SK-N-SH treated with all-trans-retinoic acid at 6 μM for 48 hours (cell line): ENCODE results near the gene FNBP1L.
A peak's percentile ranks its signal among the peaks of the same experiment; 100 is the strongest.
"Not testable (repeated sequence)": the region's sequence is repeated elsewhere in the genome, so short reads cannot be mapped to it uniquely, and the experiment has no call there.

Experiments
- ATAC-seq: fragments of 200-7000 bp; cut with Tn5 transposase; 3 replicates; pipeline ENCODE4 v1.9.1; 2020; ENCODE audit warnings: mild to moderate bottlenecking, moderate library complexity
- BACH2 ChIP-seq: fragments of 250-450 bp; sonication (Bioruptor Pico); IDR thresholded peaks from 2 replicates; pipeline ENCODE4 v1.9.0; 2021; ENCODE audit warnings: mild to moderate bottlenecking, borderline replicate concordance
- CSDC2 ChIP-seq: fragments of 250-450 bp; sonication (Bioruptor Pico); IDR thresholded peaks from 2 replicates; pipeline ENCODE4 v1.5.0; 2020; ENCODE audit warnings: mild to moderate bottlenecking, moderate library complexity
- GLIS3 ChIP-seq: fragments of 250-450 bp; sonication (Bioruptor Pico); IDR thresholded peaks from 2 replicates; pipeline ENCODE4 v1.5.0; 2020; ENCODE audit warnings: mild to moderate bottlenecking, moderate library complexity
- ISL1 ChIP-seq: fragments of 250-450 bp; sonication (Bioruptor Pico); IDR thresholded peaks from 2 replicates; pipeline ENCODE4 v2.1.2; 2022; ENCODE audit warnings: mild to moderate bottlenecking, moderate library complexity
- OSR1 ChIP-seq: fragments of 250-450 bp; sonication (Bioruptor Pico); IDR thresholded peaks from 2 replicates; pipeline ENCODE4 v1.8.0; 2022; ENCODE audit warnings: moderate library complexity, mild to moderate bottlenecking, inconsistent platforms
- PPARA ChIP-seq: fragments of 250-450 bp; sonication (Bioruptor Pico); IDR thresholded peaks from 2 replicates; pipeline ENCODE4 v1.5.0; 2020; ENCODE audit warnings: mild to moderate bottlenecking, borderline replicate concordance
- RARB ChIP-seq: fragments of 250-450 bp; sonication (Bioruptor Pico); IDR thresholded peaks from 2 replicates; pipeline ENCODE4 v1.8.0; 2021; ENCODE audit warnings: mild to moderate bottlenecking, moderate library complexity
- TOX ChIP-seq: fragments of 250-450 bp; sonication (Bioruptor Pico); IDR thresholded peaks from 2 replicates; pipeline ENCODE4 v1.8.0; 2021; ENCODE audit warnings: mild to moderate bottlenecking, moderate library complexity, borderline replicate concordance
- ZC3H10 ChIP-seq: fragments of 250-450 bp; sonication (Bioruptor Pico); IDR thresholded peaks from 2 replicates; pipeline ENCODE4 v1.5.1; 2021; ENCODE audit warnings: mild to moderate bottlenecking, moderate library complexity
- ZFP30 ChIP-seq: fragments of 450-650 bp; formaldehyde crosslinking; IDR thresholded peaks from 2 replicates; pipeline ENCODE4 v1.5.0; 2022; ENCODE audit warnings: mild to moderate bottlenecking, moderate library complexity
- ZNF565 ChIP-seq: fragments of 450-650 bp; formaldehyde crosslinking; conservative IDR thresholded peaks from 2 replicates; pipeline ENCODE4 v1.5.0; 2020; ENCODE audit warnings: low read depth, mild to moderate bottlenecking, moderate library complexity
- ZNF70 ChIP-seq: fragments of 450-650 bp; formaldehyde crosslinking; IDR thresholded peaks from 2 replicates; pipeline ENCODE4 v1.5.0; 2020; ENCODE audit warnings: mild to moderate bottlenecking, moderate library complexity
- ZNF8 ChIP-seq: fragments of 450-650 bp; formaldehyde crosslinking; IDR thresholded peaks from 2 replicates; pipeline ENCODE4 v1.5.0; 2020; ENCODE audit warnings: mild to moderate bottlenecking, moderate library complexity
- TF ChIP-seq, protein P1 (sequence below): fragments of 250-450 bp; sonication (Bioruptor Pico); IDR thresholded peaks from 2 replicates; pipeline ENCODE4 v1.8.0; 2021; ENCODE audit warnings: low read depth, mild to moderate bottlenecking, moderate library complexity, borderline replicate concordance
- TF ChIP-seq, protein P2 (sequence below): fragments of 250-450 bp; sonication (Bioruptor Pico); IDR thresholded peaks from 2 replicates; pipeline ENCODE4 v1.5.0; 2020; ENCODE audit warnings: mild to moderate bottlenecking, moderate library complexity
- TF ChIP-seq, protein P3 (sequence below): fragments of 250-450 bp; sonication (Bioruptor Pico); IDR thresholded peaks from 2 replicates; pipeline ENCODE4 v1.8.0; 2020; ENCODE audit warnings: mild to moderate bottlenecking, moderate library complexity, borderline replicate concordance

Gene FNBP1L

DNA sequence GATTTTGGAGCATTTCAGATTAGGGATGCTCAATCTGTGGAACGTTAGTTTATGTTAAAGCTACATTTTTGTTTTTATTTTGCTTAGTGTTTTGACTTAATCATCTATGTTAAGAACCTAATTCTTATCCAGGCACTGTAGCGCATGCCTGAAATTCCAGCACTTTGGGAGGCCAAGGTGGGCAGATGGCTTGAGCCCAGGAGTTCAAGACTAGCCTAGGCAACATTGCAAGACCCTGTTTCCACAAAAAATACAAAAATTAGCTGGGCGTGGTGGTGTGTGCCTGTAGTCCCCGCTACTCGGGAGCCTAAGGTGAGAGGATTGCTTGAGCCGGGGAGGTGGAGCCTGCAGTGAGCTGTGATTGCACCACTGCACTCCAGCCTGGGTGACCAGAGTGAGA, 23.4 kb downstream of the FNBP1L start:
- no peak for TF ChIP-seq CSDC2 (CRISPR knock-in tag)
- TF ChIP-seq ZNF70 (CRISPR knock-in tag), result no peak
- peak; percentile 20; the same call in 2 of the 3 replicates for ATAC-seq

DNA sequence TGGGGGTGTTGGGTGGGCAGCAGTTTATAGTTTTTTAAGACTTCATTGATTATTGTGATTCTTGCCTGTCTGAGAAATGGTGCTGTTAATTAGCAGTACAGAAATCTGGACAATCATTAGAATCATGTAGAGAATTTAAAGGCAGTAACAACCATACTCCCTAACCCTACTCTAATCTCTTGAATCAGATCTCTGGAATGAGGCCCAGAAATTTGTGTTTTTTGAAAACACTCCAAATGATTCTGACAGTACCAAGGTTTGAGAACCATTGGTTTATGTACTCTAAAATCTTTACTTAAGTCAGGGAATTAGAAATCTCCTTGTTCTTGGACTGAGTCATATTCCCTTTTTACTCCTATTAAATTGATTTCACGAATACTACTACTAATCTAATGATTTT, 24.0 kb downstream of the FNBP1L start:
- peak; percentile 86 for ATAC-seq
- TF ChIP-seq ZFP30 (CRISPR knock-in tag) (peak; percentile 67), ISL1 (peak; percentile 69), ZC3H10 (CRISPR knock-in tag) (no peak)

DNA sequence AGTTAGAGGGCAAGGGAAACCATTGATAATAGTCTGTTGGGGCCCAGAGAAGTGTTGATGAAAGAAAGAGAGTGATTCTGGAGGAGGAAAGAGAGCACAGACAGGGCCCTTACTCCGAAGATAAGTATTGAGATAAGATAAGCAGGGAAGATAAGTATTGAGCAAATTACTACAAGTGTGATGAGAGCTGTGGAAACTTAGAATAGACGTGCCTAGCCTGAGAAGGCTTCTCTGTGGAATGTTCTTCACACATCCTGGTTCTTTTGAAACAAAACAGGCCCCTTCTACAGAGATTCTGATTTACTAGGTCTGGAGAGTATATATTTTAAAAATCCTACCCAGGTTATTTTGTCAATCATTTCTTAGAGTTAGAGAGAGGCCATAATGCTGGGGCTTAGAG, 26.4 kb downstream of the FNBP1L start:
- no peak for ATAC-seq
- no peak for TF ChIP-seq RARB (CRISPR knock-in tag)
- no peak for TF ChIP-seq ZFP30 (CRISPR knock-in tag)
- no peak for TF ChIP-seq PPARA
- TF ChIP-seq ZNF8 (CRISPR knock-in tag), result no peak
- no peak for TF ChIP-seq ZNF565 (CRISPR knock-in tag)
- no peak for TF ChIP-seq GLIS3 (CRISPR knock-in tag)
- TF ChIP-seq ZNF70 (CRISPR knock-in tag), result no peak
- TF ChIP-seq, protein P1, sequence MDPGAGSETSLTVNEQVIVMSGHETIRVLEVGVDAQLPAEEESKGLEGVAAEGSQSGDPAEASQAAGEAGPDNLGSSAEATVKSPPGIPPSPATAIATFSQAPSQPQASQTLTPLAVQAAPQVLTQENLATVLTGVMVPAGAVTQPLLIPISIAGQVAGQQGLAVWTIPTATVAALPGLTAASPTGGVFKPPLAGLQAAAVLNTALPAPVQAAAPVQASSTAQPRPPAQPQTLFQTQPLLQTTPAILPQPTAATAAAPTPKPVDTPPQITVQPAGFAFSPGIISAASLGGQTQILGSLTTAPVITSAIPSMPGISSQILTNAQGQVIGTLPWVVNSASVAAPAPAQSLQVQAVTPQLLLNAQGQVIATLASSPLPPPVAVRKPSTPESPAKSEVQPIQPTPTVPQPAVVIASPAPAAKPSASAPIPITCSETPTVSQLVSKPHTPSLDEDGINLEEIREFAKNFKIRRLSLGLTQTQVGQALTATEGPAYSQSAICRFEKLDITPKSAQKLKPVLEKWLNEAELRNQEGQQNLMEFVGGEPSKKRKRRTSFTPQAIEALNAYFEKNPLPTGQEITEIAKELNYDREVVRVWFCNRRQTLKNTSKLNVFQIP (CRISPR knock-in tag), result no peak
- no peak for TF ChIP-seq OSR1 (CRISPR knock-in tag)
- TF ChIP-seq BACH2 (CRISPR knock-in tag), result no peak

DNA sequence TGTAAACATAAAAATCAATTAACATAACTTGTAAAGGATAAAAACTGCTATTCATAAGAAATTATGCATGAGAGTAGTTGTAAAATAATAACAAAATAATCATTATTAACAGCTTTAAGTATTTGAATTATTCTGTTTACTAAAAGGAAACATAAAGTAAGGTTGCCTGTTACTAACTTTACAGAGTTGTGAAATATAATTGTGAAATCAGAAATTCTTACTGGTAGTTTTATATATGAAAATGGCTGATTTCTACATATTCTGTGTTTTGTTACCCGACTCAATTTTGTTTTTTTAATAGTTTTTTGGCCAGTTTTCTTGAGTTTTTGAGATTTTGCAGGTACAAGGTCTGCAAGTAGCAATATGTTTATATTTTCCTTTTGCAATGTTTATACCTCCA, 27.8 kb downstream of the FNBP1L start:
- ATAC-seq, result no peak
- TF ChIP-seq GLIS3 (CRISPR knock-in tag) (no peak), BACH2 (CRISPR knock-in tag) (no peak), TOX (no peak)
- TF ChIP-seq, protein P2, sequence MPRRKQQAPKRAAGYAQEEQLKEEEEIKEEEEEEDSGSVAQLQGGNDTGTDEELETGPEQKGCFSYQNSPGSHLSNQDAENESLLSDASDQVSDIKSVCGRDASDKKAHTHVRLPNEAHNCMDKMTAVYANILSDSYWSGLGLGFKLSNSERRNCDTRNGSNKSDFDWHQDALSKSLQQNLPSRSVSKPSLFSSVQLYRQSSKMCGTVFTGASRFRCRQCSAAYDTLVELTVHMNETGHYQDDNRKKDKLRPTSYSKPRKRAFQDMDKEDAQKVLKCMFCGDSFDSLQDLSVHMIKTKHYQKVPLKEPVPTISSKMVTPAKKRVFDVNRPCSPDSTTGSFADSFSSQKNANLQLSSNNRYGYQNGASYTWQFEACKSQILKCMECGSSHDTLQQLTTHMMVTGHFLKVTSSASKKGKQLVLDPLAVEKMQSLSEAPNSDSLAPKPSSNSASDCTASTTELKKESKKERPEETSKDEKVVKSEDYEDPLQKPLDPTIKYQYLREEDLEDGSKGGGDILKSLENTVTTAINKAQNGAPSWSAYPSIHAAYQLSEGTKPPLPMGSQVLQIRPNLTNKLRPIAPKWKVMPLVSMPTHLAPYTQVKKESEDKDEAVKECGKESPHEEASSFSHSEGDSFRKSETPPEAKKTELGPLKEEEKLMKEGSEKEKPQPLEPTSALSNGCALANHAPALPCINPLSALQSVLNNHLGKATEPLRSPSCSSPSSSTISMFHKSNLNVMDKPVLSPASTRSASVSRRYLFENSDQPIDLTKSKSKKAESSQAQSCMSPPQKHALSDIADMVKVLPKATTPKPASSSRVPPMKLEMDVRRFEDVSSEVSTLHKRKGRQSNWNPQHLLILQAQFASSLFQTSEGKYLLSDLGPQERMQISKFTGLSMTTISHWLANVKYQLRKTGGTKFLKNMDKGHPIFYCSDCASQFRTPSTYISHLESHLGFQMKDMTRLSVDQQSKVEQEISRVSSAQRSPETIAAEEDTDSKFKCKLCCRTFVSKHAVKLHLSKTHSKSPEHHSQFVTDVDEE, result no peak

DNA sequence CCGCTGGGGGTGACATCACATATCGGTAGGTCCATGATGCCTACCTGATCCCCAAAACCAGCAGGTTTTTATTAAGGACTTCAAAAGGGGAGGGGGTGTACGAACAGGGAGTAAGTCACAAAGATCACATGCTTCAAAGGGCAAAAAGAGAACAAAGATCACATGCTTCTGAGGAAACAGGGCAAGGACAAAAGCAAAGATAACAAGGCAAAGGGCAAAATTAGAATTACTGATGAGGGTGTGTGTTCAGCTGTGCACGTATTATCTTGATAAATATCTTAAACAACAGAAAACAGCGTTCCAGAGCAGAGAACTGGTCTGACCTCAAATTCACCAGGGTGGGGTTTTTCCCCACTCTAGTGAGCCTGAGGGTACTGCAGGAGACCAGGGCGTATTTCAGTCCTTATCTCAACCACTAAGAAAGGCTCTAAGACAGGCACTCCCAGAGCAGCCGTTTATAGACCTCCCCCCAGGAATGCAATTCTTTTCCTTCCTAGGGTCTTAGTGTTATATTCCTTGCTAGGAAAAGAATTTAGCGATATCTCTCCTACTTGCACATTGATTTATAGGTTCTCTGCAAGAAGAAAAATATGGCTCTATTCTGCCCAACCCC, 31.3 kb downstream of the FNBP1L start:
- not testable (repeated sequence) for ATAC-seq

DNA sequence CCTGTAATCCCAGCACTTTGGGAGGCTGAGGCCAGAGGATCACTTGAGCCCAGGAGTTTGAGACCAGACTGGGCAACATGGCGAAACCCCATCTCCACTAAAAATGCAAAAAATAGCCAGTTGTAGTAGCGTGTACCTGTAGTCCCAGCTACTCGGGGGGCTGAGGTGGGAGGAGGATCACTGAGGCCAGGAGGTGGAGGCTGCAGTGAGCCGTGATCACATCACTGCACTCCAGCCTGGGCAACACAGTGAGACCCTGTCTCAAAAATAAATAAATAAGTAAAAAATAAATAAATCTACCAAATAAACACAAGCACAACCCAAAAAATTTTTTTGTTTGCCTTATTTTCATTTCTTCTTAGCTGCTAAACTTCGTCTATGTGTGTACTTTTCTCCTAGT, 34.0 kb downstream of the FNBP1L start:
- ATAC-seq, result not testable (repeated sequence)

DNA sequence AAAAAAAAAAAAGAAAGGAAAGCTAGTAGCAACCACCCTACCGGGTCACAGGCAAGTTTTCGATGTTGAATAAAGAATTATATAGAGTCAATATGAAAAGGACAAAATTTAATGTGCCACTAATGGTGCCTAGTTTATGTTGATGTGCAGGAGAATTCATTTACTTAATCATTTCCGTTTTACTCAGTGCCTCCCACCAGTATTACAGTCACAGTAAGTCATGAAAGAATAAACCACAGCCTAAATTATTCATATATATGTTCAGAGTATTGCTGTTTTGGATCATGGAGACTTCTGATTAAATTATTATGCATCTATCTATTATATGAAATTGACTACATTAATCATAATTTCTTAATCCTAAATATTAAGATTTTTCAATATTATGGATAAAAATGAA, 35.3 kb downstream of the FNBP1L start:
- TF ChIP-seq ISL1 (no peak), PPARA (no peak), GLIS3 (CRISPR knock-in tag) (no peak)
- TF ChIP-seq, protein P3, sequence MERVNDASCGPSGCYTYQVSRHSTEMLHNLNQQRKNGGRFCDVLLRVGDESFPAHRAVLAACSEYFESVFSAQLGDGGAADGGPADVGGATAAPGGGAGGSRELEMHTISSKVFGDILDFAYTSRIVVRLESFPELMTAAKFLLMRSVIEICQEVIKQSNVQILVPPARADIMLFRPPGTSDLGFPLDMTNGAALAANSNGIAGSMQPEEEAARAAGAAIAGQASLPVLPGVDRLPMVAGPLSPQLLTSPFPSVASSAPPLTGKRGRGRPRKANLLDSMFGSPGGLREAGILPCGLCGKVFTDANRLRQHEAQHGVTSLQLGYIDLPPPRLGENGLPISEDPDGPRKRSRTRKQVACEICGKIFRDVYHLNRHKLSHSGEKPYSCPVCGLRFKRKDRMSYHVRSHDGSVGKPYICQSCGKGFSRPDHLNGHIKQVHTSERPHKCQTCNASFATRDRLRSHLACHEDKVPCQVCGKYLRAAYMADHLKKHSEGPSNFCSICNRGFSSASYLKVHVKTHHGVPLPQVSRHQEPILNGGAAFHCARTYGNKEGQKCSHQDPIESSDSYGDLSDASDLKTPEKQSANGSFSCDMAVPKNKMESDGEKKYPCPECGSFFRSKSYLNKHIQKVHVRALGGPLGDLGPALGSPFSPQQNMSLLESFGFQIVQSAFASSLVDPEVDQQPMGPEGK (CRISPR knock-in tag), result no peak
- TF ChIP-seq, protein P1 (CRISPR knock-in tag), result no peak

More for the DNA sequence above, 35.3 kb downstream of the FNBP1L start:
- ATAC-seq, result no peak
